ENCODE data around the gene ERAS. TPM values are rescaled to one million over a fixed set of nuclear protein-coding genes. Genes with fewer than 3 reads are reported as not detected.

Gene ERAS
- total and polyA plus RNA-seq, 2 of the 13 experiments (the other 11 are each of a cell fraction or from before 2014, with no cell fraction given) = 0.21 to 0.22 TPM

DNA sequence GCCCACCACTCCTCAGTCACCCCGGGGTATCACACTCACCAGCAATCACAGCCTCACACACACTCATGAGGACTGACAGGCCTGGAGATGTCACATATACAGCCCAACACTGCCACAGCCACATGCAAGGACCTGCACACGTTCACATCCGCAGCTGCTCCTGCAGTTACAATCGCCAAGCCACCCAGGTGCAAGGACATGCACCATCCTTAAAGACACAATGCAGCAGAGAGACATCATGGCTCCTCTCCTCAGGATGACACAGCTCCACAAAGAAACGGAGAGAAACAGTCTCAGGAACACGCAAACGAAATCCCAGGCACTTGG is 8.0 kb downstream of the ERAS start:
- TSS peak; percentile 70 for BruUV-seq (replicated peaks)
- H3K4me3 ChIP-seq (replicated peaks in 1 of 3; ENCODE audit: insufficient read depth in 1 of 3, low read depth in 2 of 3, low read length in 3 of 3) = peak overlapping the region; percentile 57 to 81 (median 62)
- H4K20me1 ChIP-seq (ENCODE audit: insufficient read depth, low read length) = no peaks in the 10 kb centered on the region
- peaks cover 10% of the 10 kb centered on the region for H3K79me2 ChIP-seq (ENCODE audit: insufficient read depth, low read length)
- H3K9ac ChIP-seq (ENCODE audit: insufficient read depth, low read depth, low read length) = peak overlapping the region; percentile 66
- H3K27ac ChIP-seq (ENCODE audit: extremely low read length, insufficient read depth, low read length) = peak overlapping the region; percentile 73
- H3K4me2 ChIP-seq (ENCODE audit: low read depth, low read length) = peak overlapping the region; percentile 88
- no peaks in the 10 kb centered on the region for H3K36me3 ChIP-seq (replicated peaks in 1 of 2; ENCODE audit: control insufficient read depth in 1 of 2, insufficient read depth in 2 of 2, low read length in 2 of 2)
- H3K4me1 ChIP-seq (ENCODE audit: insufficient read depth, low read length) = peaks cover 32% of the 10 kb centered on the region
- DNase-seq (ENCODE audit: low spot score) (no peak), ATAC-seq (peak; percentile 9; the same call in 2 of the 3 replicates), FAIRE-seq (no peak)
- H2AFZ ChIP-seq (ENCODE audit: low read length) = no peak overlapping the region
- WGBS (ENCODE audit: low lambda C conversion rate) = 5% methylated on average over 2 of the region's 7 CpGs
- H3K9me3 ChIP-seq (ENCODE audit: low read length) = no peaks in the 10 kb centered on the region
- intact Hi-C loops (cut with micrococcal nuclease; ENCODE audit: unreplicated experiment) = no loop called here
- ChIA-PET POLR2A (interaction anchor here (0.8 to 0.9 kb wide), 2 partner anchors 32 to 158 kb away, joined by 3 read pairs; partner anchors contain the start of gene HDAC6), CTCF (ENCODE audit: low intra/inter-chr PET ratio, low total read pairs) (no interaction called here)
- no peaks in the 10 kb centered on the region for H3K27me3 ChIP-seq (ENCODE audit: control insufficient read depth in 1 of 2, insufficient read depth in 2 of 2, low read length in 2 of 2)
- in situ Hi-C loops (cut with HindIII; ENCODE audit: extremely low pct_ligation_motif_present, low pct_unique_long_range_greater_than_20kb) = no loop called here
- no peak for TF ChIP-seq GZF1 (CRISPR knock-in tag; IDR thresholded peaks at IDR 0.05)
- TF ChIP-seq, protein P1, sequence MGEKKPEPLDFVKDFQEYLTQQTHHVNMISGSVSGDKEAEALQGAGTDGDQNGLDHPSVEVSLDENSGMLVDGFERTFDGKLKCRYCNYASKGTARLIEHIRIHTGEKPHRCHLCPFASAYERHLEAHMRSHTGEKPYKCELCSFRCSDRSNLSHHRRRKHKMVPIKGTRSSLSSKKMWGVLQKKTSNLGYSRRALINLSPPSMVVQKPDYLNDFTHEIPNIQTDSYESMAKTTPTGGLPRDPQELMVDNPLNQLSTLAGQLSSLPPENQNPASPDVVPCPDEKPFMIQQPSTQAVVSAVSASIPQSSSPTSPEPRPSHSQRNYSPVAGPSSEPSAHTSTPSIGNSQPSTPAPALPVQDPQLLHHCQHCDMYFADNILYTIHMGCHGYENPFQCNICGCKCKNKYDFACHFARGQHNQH (CRISPR knock-in tag; IDR thresholded peaks at IDR 0.05) = no peak
- TF ChIP-seq, protein P2, sequence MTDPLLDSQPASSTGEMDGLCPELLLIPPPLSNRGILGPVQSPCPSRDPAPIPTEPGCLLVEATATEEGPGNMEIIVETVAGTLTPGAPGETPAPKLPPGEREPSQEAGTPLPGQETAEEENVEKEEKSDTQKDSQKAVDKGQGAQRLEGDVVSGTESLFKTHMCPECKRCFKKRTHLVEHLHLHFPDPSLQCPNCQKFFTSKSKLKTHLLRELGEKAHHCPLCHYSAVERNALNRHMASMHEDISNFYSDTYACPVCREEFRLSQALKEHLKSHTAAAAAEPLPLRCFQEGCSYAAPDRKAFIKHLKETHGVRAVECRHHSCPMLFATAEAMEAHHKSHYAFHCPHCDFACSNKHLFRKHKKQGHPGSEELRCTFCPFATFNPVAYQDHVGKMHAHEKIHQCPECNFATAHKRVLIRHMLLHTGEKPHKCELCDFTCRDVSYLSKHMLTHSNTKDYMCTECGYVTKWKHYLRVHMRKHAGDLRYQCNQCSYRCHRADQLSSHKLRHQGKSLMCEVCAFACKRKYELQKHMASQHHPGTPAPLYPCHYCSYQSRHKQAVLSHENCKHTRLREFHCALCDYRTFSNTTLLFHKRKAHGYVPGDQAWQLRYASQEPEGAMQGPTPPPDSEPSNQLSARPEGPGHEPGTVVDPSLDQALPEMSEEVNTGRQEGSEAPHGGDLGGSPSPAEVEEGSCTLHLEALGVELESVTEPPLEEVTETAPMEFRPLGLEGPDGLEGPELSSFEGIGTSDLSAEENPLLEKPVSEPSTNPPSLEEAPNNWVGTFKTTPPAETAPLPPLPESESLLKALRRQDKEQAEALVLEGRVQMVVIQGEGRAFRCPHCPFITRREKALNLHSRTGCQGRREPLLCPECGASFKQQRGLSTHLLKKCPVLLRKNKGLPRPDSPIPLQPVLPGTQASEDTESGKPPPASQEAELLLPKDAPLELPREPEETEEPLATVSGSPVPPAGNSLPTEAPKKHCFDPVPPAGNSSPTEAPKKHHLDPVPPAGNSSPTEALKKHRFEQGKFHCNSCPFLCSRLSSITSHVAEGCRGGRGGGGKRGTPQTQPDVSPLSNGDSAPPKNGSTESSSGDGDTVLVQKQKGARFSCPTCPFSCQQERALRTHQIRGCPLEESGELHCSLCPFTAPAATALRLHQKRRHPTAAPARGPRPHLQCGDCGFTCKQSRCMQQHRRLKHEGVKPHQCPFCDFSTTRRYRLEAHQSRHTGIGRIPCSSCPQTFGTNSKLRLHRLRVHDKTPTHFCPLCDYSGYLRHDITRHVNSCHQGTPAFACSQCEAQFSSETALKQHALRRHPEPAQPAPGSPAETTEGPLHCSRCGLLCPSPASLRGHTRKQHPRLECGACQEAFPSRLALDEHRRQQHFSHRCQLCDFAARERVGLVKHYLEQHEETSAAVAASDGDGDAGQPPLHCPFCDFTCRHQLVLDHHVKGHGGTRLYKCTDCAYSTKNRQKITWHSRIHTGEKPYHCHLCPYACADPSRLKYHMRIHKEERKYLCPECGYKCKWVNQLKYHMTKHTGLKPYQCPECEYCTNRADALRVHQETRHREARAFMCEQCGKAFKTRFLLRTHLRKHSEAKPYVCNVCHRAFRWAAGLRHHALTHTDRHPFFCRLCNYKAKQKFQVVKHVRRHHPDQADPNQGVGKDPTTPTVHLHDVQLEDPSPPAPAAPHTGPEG (CRISPR knock-in tag; IDR thresholded peaks at IDR 0.05) = no peak
- TF ChIP-seq, protein P3, sequence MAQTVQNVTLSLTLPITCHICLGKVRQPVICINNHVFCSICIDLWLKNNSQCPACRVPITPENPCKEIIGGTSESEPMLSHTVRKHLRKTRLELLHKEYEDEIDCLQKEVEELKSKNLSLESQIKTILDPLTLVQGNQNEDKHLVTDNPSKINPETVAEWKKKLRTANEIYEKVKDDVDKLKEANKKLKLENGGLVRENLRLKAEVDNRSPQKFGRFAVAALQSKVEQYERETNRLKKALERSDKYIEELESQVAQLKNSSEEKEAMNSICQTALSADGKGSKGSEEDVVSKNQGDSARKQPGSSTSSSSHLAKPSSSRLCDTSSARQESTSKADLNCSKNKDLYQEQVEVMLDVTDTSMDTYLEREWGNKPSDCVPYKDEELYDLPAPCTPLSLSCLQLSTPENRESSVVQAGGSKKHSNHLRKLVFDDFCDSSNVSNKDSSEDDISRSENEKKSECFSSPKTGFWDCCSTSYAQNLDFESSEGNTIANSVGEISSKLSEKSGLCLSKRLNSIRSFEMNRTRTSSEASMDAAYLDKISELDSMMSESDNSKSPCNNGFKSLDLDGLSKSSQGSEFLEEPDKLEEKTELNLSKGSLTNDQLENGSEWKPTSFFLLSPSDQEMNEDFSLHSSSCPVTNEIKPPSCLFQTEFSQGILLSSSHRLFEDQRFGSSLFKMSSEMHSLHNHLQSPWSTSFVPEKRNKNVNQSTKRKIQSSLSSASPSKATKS (CRISPR knock-in tag; IDR thresholded peaks at IDR 0.05) = no peak
- TF ChIP-seq, protein P4, sequence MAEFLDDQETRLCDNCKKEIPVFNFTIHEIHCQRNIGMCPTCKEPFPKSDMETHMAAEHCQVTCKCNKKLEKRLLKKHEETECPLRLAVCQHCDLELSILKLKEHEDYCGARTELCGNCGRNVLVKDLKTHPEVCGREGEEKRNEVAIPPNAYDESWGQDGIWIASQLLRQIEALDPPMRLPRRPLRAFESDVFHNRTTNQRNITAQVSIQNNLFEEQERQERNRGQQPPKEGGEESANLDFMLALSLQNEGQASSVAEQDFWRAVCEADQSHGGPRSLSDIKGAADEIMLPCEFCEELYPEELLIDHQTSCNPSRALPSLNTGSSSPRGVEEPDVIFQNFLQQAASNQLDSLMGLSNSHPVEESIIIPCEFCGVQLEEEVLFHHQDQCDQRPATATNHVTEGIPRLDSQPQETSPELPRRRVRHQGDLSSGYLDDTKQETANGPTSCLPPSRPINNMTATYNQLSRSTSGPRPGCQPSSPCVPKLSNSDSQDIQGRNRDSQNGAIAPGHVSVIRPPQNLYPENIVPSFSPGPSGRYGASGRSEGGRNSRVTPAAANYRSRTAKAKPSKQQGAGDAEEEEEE (CRISPR knock-in tag; IDR thresholded peaks at IDR 0.05; ENCODE audit: borderline replicate concordance) = no peak
- TF ChIP-seq, protein P5, sequence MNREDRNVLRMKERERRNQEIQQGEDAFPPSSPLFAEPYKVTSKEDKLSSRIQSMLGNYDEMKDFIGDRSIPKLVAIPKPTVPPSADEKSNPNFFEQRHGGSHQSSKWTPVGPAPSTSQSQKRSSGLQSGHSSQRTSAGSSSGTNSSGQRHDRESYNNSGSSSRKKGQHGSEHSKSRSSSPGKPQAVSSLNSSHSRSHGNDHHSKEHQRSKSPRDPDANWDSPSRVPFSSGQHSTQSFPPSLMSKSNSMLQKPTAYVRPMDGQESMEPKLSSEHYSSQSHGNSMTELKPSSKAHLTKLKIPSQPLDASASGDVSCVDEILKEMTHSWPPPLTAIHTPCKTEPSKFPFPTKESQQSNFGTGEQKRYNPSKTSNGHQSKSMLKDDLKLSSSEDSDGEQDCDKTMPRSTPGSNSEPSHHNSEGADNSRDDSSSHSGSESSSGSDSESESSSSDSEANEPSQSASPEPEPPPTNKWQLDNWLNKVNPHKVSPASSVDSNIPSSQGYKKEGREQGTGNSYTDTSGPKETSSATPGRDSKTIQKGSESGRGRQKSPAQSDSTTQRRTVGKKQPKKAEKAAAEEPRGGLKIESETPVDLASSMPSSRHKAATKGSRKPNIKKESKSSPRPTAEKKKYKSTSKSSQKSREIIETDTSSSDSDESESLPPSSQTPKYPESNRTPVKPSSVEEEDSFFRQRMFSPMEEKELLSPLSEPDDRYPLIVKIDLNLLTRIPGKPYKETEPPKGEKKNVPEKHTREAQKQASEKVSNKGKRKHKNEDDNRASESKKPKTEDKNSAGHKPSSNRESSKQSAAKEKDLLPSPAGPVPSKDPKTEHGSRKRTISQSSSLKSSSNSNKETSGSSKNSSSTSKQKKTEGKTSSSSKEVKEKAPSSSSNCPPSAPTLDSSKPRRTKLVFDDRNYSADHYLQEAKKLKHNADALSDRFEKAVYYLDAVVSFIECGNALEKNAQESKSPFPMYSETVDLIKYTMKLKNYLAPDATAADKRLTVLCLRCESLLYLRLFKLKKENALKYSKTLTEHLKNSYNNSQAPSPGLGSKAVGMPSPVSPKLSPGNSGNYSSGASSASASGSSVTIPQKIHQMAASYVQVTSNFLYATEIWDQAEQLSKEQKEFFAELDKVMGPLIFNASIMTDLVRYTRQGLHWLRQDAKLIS (CRISPR knock-in tag; IDR thresholded peaks at IDR 0.05) = no peak

Data from HepG2 (cell line).